SHP77 (cell line): ENCODE data around the gene HERC2.

Experiments
- DNase-seq, 2 experiments: peaks; one replicate each; lab custom pipeline; 2025; lab: John Stamatoyannopoulos, UW

The HERC2 gene

DNA sequence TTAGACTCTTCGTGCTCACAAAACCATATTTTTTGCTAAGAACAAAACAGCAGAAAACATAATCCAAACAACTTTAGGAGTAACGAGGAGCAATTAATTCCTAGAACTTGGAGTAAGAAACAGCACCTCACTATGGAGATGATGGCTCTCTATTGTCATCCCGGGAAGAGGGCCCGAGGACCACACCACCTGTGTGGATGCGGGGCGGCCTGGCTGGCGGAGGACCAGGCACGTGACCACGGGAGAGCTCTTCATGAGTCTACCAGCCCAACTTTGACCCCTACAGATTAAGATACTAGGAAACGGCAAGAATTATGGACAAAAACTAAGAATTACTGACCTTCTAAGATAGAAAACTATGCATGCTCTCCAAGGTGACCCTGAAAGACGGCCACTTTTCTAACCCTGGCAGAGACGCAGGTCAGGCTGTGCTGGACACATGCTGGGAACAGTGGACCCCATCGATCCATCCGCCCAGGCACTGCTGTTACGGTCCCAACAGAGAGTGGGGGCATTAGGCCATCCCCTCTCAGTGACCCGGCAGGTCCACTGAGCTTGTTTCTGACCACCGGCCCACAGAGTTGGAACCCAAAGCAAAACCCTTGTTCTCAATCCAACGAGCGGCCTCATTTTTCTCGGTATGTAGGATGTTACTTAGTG lies 209.7 kb downstream of the HERC2 start:
- no peak for DNase-seq

DNA sequence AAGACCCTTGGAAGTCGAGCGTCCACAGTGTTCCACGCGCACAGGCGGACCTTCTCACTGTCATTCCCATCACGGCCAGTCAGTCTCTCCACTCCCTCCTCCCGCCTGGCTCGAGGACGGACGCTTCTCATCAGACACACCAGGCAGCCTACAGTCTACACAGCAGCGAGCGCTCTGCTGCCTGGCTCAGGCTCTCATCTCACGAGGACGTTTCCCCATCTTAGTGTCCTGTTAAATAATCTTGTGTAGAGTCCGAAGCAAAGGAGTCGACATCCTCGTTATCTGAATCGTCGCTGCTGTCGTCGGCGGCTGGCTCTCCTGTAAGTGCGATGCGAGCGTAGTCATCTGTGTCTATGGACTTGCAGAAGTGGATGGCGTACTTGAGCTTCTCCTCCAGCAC lies 210.4 kb downstream of the HERC2 start:
- DNase-seq, result no peak

DNA sequence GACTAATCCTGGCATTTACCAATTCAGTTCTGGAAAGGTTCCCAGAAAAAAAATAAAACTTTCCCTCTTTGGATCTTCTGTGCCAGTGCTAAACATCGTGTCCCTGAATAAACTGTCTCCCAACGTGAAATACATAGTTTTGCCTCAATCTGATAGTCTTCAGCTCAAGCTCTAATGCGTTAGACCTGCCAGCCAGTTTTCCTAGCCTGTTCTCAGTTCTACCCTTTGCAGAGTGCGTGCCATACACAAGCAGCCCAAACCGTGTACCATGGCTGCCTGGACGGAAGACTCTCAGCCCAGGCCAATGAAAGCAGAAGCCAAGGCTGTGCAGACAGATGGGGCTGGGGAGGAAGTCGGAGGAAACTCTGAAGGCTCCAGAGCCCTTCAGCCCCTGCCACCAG lies 211.5 kb downstream of the HERC2 start:
- no peak for DNase-seq

DNA sequence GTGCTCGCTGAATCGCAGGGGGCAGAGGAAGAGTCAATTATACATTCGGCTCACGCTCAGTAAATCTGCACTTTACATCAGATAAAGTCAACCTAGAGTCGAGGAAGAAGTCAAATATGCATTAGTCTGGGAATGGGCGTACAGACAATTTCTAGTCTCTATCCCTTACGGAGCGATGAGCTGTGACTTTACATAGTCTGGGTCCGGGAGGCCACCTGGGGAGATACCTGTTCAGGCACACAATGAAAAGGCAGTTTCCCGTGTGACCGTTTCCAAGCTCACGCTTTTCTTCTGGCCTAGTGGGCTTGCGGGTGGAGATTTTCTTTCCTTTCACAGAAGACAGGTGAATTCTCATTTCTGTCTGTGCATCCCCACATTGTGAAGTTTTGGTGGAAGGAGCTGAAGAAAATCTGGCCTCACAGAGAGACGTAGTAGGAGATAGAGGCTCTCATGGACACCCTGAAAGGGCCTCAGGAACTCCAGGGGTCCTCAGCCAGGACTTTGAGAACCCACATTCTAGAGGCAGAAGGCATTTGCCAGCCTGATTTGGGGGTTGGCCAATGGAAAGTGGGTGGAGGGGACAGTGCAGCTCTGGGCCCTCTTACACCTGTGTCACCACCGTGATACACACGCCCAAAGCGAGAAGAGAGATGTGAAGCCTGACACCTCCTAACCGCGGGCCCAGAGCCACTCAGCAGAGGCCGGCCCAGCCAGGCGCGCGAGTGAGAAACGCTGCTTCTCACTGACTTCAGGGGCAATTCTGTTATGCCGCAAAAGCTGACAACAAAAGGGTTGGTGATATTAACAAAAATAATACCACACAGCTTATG lies 212.1 kb downstream of the HERC2 start:
- DNase-seq, result no peak

DNA sequence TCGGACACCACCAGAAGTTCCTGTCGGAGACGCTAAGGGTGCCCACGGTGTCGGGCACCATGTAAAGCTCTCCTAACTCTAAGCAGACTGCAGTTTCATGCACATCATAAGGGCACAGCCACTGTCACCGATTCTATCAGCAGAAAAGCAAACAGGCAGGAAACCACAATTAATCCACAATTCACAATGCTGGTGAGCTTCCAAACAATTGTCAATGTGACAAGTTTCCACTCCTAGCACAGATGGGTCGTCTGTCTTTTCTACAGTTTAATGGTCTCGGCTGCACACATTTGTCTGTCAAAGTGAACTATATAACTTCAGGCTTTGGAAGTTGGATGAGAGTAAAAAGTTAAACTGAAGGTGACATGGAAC lies 214.1 kb downstream of the HERC2 start:
- no peak for DNase-seq

DNA sequence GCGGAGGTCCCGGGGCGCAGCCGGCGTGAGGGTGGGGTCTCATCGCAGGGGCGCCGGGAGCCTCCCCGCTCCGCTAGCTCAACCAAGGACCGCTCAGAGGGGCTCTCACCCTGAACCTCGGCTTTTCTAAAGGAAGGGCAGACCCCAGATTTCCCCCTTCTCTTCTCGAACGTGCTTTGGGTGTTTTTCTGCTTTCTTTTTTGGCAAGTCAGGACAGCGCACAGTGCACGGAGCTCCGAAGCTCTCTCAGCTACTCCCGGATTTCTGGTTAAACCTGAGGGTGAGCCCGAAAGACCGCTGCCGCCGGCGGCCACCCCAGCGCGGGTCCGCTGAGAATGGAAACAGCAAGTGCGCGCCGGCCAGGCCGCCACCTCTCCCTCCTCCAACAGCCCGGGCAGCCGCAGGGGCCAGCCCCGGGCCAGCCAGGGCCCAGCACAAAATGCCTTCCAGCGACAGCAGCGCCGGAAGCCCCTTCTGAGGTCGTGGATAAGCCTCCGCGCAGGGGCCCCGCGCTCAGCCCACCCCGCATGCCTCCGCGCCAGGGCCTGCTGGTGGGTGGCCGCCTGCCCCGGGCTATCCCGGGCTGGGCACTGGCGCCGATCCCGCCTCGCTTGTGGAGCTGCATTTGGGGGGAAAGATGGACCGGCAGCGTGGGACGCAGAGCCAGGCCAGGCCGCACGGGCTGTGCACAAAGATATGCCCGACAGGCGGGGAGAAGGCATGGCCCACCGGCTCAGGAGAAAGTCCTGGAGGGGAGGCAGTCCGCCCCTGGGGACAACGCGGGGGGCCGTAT lies 214.7 kb downstream of the HERC2 start:
- DNase-seq, result no peak

DNA sequence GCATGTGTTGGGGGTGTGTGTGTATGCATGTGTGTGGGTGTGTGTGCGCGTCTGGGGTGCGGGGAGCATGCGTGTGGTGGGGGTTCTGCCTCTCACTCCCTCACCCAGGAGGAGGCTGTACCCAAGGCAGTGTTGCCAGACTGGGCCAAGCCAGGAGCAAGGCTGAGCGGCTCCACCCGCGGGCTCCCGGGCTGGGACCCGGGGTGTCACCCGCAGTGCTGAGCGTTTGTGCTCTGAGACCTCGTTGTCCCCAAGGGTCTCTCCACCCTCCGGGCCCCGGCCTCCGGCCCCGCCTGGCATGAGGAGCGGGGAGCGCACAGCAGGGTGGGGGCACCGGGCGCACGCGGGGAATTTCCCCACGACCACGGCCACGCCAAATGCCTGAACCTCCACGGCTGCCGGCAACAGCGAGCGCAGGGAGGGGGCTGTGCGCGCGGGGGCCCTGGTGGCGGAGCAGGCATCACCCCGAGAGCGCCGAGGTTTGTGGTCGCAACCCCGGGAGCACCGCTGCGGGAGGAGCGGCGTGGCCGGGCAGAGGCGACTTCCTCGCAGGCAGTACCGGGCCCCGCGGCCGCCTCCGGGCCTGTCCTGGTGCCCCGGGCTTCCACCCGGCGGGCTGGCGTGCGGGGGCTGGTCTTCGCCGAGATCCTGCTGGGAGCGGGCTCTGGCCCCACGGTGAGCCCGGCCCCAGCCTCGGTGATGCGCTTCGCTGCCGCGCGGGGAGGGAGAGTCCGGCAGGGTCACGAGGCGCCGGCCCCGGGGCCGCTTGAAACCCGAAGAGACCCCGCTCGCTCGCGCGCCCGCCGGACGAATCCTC lies 215.5 kb downstream of the HERC2 start:
- no peak for DNase-seq

DNA sequence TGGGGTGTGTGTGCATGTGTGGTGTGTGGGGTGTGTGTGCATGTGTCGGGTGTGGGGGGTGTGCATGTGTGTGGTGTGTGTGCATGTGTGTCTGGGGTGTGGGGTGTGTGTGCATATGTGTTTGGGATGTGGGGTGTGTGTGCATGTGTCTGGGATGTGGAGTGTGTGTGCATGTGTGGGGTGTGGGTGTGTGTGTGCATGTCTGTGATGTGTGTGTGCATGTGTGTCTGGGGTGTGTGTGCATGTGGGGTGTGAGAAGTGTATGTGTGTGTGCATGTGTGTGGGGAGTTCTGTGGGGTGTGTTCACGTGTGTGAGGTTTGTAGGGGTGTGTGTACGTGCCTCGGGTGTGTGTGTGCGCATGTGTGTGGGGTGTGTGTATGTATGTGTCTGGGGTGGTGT lies 216.2 kb downstream of the HERC2 start:
- DNase-seq, result no peak

DNA sequence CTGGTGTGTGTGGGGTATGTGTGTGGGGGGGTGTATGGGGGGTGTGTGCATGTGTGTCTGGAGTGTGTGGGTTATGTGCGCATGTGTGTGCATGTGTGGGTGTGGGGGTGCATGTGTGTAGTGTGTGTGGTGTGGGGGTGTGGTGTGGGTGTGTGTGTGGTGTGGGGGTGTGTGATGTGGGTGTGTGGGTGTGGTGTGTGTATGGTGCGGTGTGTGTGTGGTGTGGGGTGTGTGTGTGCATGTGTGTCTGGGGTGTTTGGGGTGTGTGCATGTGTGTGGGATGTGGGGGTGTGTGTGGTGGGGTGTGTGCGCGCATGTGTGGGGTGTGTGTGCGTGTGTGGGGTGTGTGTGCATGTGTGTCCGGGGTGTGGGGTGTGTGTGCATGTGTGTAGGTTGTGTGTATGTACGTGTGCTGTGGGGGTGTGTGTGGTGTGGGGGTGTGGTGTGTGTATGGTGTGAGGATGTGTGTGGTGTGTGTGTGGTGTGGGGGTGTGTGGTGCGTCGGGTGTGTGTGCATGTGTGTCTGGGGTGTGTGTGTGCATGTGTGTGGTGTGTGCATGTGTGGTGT lies 216.7 kb downstream of the HERC2 start:
- no peak for DNase-seq

DNA sequence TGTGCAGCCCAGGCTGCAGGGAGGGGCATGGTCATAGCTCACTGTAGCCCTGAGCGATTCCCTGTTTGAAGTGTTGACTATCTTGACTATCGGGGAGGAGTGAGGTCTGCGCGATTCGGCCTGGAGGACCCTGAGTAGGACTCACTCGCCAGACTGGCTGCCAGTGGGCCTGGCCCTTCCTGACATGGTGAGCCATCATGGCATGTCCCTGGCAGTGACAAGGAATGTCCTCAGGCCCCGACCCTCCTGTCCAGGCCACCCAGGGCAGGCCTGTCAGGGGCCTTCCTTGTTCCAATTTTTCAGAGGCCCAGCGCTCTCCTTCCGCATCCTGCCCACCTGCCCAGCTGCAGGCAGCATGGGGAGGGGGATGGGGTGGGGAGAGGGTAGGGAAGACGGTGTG lies 217.7 kb downstream of the HERC2 start:
- DNase-seq, result no peak

DNA sequence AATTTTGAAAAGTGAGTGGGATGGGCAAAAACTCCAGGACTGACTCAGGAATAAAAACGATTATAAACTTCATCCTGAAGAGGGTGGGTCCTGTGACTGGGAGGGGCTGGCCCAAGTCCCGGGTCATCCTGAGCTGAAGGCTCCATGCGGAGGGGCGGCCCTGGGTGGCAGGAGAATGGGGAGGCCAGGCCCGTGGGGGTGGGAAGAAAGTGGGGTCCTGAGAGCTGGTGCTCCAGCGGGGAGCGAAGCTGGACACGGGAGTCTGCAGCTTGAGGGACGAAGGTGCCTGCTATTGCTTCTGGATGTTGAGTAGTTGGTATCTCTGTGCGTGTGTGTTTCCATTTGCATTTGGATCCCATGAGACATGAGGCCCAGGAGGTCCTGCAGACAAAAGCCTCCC lies 218.1 kb downstream of the HERC2 start:
- no peak for DNase-seq

DNA sequence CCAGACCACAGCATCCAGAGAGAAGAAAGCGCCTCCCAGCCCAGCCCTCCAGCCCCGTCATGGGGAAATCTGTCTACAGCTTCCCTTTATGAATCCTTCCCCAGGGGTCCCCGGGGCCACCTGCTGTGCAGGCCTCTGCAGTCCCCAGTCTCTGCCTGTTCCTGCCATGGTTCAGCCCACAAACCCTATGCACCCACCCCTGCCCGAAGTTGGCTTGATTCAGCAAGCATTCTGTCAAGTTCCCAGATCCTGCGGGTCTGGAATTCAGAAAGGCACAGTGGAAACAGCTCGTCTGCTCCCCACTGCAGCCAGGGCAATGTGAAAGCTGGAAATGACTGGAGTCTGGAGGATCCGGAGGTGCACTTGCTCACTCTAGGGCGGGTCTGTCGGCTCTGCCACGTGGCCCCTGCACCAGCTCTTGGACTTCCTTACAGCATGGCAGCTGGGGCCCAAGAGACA lies 220.0 kb downstream of the HERC2 start:
- DNase-seq, result no peak

DNA sequence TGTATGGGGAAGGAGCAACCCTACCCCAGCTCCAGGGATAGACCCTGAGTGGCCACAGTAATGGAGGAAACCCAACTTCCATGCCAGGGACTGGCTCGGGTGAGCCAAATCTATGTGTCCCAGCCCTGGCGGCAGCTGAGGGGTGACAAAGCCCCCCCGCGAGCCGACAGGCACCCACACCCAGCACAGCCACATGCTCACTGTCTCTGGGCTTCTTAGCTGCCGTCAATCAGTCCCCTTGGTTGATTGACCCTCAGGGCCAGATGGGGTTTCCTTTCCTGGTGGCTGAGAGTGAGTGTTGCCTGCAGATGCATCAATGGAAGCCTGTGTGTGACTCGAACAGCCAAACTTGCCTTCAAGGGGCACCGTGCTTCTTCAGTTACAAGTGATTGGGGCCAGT lies 220.8 kb downstream of the HERC2 start:
- DNase-seq, result no peak

DNA sequence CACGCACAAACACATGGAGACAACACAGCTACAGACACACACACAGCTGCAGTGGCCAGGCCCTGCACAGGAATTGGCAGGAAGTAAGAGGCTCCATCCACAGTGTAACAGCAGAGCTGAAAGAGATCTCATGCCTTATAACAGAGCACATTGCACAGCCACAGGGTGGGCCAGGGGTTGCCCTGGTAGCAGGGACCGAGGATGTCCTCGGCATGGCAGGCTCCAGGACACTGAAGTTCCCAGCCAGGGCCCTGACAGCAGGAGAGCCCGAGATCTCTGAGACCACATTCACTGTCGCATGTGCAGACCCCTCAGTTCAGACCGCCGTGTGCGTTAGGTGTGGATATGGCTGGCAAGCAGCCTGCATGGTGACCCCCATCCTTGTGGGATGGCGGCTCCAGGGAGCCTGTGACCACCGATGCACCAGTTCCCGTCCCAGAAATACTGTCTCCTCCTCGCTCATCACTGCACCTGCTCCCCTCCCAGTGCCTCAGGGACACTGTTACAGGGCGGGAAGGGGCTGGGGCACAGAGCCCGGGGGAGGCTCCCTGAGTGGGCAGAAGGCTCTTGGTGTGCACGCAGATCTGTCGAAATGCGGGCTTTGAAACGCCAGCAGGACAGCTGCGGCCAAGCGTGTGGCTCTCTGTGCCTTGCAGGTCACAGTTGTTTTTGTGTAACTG lies 221.3 kb downstream of the HERC2 start:
- DNase-seq, result no peak

DNA sequence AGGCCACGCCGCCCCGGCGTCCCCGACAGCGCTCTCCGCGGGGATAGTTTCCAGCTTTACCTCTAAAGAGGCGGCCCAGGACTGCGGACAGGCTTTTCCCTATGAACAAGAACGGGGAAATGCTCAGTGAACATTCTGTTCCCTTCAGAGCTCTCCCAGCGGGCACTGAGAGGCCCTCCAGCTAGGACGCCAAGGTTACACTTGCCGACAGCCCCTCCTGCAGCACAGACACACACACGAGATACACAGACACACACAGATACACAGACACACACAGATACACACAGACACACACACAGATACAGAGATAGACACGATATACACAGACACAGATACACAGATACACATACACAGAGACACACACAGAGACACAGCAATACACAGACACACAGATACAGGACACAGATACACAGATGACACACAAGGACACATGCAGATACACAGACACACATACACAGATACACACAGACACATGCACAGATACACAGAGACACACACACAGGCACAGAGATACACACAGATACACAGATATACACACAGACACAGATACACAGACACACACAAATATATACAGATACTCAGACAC lies 222.3 kb downstream of the HERC2 start:
- DNase-seq, result no peak

DNA sequence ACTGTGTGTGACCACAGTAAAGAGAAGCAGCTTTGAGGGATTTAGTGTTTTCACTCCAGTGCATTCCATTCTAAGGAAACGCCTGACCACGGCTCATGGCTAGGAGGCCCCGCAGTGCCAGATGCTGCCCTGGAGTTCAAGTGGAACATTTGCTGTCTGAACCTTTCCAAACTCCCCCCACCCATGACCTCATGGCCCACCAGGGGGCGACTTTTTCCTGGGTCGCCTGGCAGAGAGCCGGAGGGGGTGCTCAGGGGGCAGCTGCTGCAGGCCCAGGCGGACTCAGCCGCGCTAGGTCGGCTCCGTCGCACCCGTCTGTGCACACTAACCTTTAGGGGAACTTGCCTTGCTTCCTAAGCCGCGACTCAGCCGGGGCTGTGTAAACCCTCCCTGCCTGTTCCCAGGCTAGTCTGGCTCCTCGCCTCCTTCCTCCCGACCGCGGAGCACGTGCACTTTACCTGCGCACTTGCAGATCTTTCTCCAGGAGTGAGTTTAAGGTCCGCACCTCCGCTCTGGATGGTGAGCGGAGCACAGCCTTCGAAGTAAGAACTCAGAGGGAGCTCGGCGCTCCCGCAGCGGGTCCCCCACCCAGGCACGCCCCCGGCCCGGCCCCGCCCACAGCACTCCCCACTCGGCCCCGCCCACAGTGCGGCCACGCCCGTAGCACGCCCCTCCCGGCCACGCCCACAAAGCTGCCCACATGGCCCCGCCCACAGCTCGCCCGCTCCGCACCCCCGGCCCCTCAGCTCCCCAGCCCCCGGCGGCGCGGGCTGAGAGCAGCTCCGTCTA lies 223.0 kb downstream of the HERC2 start, which contains the start of gene OCA2:
Gene OCA2 (minus strand): TSS at position 550 of the 789 bp plus-strand sequence. CDS start 17,441 bp downstream, outside the sequence.
- DNase-seq, result no peak

DNA sequence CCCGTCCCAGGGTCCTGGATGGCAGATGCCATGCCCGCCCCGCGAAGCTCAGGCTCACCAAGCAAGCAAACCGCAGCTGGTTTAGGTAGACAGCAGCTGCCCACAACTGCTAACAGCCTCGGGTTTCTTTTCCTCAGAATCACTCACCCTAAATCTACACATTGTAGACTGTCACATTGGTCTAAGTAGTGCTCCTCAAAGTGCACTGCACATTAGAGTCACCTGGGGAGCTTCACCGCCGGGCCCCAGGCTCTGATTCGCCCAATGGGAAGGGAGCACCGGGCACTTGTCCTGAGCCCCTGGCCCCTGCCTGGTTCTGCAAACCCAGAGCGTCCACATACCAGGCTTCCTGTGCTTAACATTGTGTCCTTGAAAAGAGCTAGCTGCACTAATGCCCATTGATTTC lies 223.6 kb downstream of the HERC2 start:
- DNase-seq, result no peak

DNA sequence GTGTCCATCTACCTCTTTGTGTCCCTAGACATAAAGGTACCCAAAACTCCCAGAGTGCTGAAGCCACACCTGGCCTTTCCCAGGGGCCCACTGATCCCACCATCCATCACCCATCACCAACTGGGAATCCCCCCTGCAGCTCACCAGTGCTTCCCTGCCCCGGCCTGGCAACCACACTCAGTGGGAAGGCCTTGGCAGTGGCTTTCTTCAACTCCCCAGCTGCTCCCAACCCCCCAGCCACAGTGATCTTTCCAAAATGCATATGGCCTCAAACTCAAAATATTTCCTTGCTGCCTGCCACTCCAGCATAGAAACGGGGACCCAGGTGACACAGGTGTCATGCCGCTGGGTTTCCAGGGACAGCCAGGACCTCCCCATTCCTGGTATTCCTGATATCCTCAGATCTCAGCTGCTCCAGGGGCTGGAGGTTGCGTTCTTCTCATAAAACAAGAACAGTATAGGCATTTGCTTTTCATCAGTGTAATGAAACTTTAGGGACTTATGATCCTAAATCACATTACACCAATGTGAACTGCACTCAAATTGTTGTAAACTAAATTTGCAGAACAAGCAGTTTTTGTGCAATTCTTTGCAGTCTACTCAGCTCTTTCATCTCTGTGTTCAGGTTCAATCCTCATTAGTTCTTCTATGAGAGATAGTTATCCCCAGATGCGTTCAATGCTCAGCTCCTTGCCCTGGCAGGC lies 224.2 kb downstream of the HERC2 start:
- DNase-seq, result no peak
